CMK (cell line): Measurements from ENCODE around the gene AMY1A.
"Not testable (repeated sequence)": the region's sequence is repeated elsewhere in the genome, so short reads cannot be mapped to it uniquely, and the experiment has no call there.

Source experiments
- DNase-seq: peaks from one replicate; pipeline ENCODE4 v3.0.0-alpha.2; 2010; ENCODE audit warnings: low read depth

Gene AMY1A

DNA sequence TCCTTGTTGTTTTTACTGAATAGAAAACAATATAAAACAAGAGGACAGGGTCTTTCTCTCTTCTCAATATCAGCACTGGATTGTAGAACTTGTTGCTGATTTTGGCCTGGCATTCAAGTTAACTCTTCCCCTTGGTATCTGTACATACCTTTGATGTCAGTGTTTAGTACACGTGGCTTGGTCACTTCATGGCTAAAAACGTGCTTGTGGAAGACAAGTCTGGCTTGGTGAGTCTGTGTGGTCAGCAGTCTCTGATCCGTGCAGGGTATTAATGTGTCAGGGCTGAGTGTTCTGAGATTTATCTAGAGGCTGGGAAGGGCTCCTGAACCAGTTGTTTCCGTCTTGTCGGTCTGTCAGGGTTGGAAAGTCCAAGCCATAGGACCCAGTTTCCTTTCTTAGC, at the start of gene AMY1A:
TSS of gene AMY1A (plus strand) at position 301 of the 400 bp plus-strand sequence. CDS start 571 bp downstream, outside the sequence.
- DNase-seq = not testable (repeated sequence)

- DNase-seq = no peak
Observed at GRCh38 chr1:103616362-103616761, 39.2 kb upstream of the AMY1A start.

- DNase-seq = not testable (repeated sequence)
Observed at GRCh38 chr1:103616994-103617477, 38.5 kb upstream of the AMY1A start, which contains the start of gene AMY2A. TSS of gene AMY2A (plus strand) at chr1:103617427. CDS start at chr1:103617441, 14 bp downstream.

DNA sequence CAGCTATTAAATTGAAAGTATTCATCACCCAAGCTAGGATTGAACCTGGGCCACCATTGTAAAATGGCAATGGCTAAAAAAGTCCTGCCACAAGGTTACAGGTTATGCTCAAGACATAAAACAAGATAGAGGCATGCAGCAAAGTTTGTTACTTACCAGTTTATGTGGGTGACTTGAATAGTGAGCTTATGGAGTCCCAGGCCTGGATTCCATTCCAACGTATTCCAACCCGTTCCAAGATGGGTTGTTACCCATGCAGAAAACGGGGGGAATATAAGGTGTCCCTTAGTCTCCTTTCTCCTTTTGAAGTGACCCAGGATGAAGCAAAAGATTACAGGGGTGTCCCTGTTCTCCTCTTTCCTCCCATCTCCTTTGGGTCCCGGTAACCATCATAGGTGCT, 28.1 kb upstream of the AMY1A start:
- DNase-seq = not testable (repeated sequence)

GRCh38 chr1:103641194-103641593, 14.4 kb upstream of the AMY1A start:
- not testable (repeated sequence) for DNase-seq

- not testable (repeated sequence) for DNase-seq
Observed at GRCh38 chr1:103643908-103644307, 11.7 kb upstream of the AMY1A start.

DNA sequence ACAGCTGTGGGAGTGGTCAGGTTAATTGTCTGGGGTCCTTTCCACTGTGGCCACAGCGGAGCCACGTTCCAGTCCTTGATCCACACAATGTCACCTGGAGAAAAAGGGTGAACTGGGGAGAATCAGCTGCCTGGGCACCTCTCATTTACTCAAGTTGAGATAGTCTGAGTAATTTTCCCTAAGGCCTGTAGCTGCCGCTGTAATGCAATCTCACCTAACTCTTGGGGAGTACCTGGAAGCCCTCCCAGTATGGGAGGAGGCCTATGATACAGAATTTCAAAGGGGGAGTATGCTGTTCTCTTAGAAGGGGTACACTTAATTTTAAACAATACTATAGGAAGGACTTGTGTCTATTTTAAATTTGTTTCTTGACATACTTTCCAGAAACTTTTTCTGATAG, 5.3 kb upstream of the AMY1A start:
- DNase-seq = not testable (repeated sequence)

GRCh38 chr1:103650889-103651288, 4.7 kb upstream of the AMY1A start:
- DNase-seq = not testable (repeated sequence)

DNA sequence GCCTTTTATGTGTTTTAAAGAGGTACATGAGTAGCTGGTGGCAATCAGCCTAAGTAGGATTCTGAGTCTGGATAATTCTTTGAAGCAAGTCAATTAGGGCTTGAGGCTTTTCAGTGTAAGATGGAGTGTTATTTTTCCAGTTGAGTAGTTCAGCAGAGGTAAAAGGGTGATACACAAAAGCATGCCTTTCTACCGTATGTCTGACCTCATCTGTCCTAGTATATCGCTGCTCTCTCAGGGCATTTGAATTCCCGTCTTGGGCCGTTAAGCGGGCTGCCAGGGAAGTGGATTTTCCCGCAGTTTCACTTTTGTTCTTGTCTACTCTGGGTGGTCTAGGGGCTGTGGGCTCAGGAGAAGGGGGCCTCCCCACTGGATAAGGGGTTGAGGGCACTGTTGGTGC, 1.4 kb upstream of the AMY1A start:
- not testable (repeated sequence) for DNase-seq

DNA sequence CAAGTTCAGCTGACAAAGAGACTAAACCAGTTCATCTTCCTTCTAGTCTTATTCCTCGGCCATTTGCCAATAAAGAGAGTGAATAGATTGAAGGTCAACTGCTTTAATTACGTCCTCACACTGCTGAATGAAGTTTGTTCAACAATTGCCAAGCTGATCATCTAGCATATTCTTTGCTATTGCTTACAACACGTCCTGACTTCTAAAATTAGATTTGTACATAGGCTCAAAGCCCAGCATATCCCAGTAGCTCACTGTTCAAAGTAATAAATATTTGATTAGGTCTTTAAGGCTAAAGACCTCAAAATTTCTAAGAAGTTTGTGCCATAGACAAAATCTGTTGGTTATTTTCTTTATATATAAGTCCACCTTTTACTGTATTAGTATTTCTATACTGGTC, 20.8 kb downstream of the AMY1A start:
- not testable (repeated sequence) for DNase-seq

- DNase-seq = not testable (repeated sequence)
Observed at GRCh38 chr1:103696110-103696509, 40.5 kb downstream of the AMY1A start, which contains the start of gene AMY1B. TSS of gene AMY1B (minus strand) at chr1:103696210. CDS start at chr1:103695639, 571 bp downstream.

DNA sequence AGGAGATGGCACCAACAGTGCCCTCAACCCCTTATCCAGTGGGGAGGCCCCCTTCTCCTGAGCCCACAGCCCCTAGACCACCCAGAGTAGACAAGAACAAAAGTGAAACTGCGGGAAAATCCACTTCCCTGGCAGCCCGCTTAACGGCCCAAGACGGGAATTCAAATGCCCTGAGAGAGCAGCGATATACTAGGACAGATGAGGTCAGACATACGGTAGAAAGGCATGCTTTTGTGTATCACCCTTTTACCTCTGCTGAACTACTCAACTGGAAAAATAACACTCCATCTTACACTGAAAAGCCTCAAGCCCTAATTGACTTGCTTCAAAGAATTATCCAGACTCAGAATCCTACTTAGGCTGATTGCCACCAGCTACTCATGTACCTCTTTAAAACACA, 41.9 kb downstream of the AMY1A start:
- not testable (repeated sequence) for DNase-seq

- not testable (repeated sequence) for DNase-seq
Observed at GRCh38 chr1:103700669-103701068, 45.1 kb downstream of the AMY1A start.

DNA sequence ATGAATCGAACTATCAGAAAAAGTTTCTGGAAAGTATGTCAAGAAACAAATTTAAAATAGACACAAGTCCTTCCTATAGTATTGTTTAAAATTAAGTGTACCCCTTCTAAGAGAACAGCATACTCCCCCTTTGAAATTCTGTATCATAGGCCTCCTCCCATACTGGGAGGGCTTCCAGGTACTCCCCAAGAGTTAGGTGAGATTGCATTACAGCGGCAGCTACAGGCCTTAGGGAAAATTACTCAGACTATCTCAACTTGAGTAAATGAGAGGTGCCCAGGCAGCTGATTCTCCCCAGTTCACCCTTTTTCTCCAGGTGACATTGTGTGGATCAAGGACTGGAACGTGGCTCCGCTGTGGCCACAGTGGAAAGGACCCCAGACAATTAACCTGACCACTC, 45.7 kb downstream of the AMY1A start:
- not testable (repeated sequence) for DNase-seq

DNA sequence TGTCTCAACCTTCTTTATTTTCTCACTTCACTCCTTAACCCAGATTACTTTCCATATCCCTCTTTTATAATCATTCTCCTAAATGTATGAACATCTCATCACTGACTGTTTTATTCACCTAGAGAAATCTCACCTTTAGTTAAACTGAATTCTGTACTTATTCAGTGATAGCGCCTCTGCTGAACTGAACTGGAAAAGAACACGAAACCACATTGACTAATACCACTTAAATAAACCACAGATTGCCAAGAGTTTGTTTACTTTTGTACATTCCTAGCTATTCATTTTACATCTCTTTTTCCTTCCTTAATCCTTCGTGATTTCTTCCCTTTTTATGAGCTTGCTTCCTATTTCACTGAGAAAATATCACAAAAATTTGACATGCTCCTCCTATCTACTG, 52.1 kb downstream of the AMY1A start:
- not testable (repeated sequence) for DNase-seq

DNA sequence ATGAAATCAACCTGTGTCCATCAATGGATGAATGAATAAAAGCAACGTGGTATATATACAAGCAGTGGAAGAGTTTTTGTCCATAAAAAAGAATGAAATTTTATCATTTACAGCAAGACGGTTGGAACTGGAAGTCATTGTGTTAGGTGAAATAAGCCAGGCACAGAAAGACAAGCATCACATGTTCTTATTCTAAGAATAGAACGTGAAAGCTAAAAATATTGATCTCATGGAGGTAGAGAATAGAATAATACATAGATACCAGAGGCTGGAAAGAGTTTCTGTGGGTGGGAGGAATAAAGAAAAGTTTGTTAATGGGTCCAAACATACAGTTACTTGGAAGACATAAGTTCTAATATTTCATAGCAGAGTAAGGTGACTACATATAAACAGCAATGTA, 54.8 kb downstream of the AMY1A start:
- DNase-seq = not testable (repeated sequence)
